K562 (cell line): ENCODE measurements around the gene STK32C. TPM values are rescaled to one million over a fixed set of nuclear protein-coding genes. Genes with fewer than 3 reads are reported as not detected.

Experiments used
- ATAC-seq: fragments of 200-7000 bp; cut with Tn5 transposase; 3 replicates; pipeline ENCODE4 v1.9.1; 2020; ENCODE audit warnings: moderate library complexity
- BruUV-seq: library from RNA; stranded (reverse); fragments of 400-500 nt; replicated peaks from 2 replicates; lab custom pipeline; 2021; lab: Mats Ljungman, UMichigan
- CTCF ChIA-PET: fragments of 300-600 bp; formaldehyde crosslinking; extraction: SDS; loops from one replicate; lab custom pipeline; 2021; ENCODE audit warnings: low intra/inter-chr PET ratio; lab: Yijun Ruan, JAX
- POLR2A ChIA-PET: fragments of 300-600, 350-650 bp; sonication (Branson Sonifier 250); formaldehyde crosslinking; extraction: SDS; loops from one replicate; lab custom pipeline; 2021; ENCODE audit warnings: antibody characterized with exemption, inconsistent platforms; lab: Yijun Ruan, JAX
- DNase-seq, 4 experiments: peaks; one replicate each; pipeline versions ENCODE4 v3.0.0 to v3.0.0-alpha.2; 2011 to 2018; ENCODE audit warnings: low spot score in 3 of 4, mixed read lengths in 3 of 4; ENCODE audit errors: extremely low read depth in 1 of 4
- FAIRE-seq: peaks from 2 replicates; lab custom pipeline; 2011; peaks lifted over from hg19 to GRCh38; lab: Jason Lieb, UNC
- H2AFZ ChIP-seq: 2 replicates; pipeline ENCODE4 v1.6.0; 2011; ENCODE audit warnings: low read depth, low read length, control low read depth, inconsistent platforms
- H3K27ac ChIP-seq: fragments of 200-600 bp; 3 replicates; pipeline ENCODE4 v1.8.0; 2011; ENCODE audit warnings: low read depth, mild to moderate bottlenecking, control low read depth, inconsistent platforms, low read length, moderate library complexity, mixed read lengths; ENCODE audit errors: extremely low read depth
- H3K27me3 ChIP-seq, 2 experiments: fragments of 300-600 bp in 1 of 2; 2 replicates in 1 of 2; 3 replicates in 1 of 2; pipeline versions ENCODE4 v1.6.0 to v1.8.0; 2011; ENCODE audit warnings: inconsistent platforms in 2 of 2, low read length in 2 of 2, mild to moderate bottlenecking in 1 of 2, mixed read lengths in 1 of 2, moderate library complexity in 1 of 2; ENCODE audit not compliant: control insufficient read depth in 2 of 2, insufficient read depth in 2 of 2
- H3K36me3 ChIP-seq: fragments of 300-600 bp; 3 replicates; pipeline ENCODE4 v1.8.0; 2011; ENCODE audit warnings: mild to moderate bottlenecking, low read length, inconsistent platforms; ENCODE audit not compliant: control insufficient read depth, insufficient read depth
- H3K4me1 ChIP-seq, 2 experiments: fragments of 200-600 bp in 1 of 2; replicated peaks in 1 of 2; 2 replicates in 1 of 2; 3 replicates in 1 of 2; pipeline versions ENCODE4 v1.5.1 to v1.8.0; 2011; ENCODE audit warnings: inconsistent platforms in 2 of 2, low read length in 2 of 2, mild to moderate bottlenecking in 1 of 2, mixed read lengths in 1 of 2, moderate library complexity in 1 of 2; ENCODE audit not compliant: control insufficient read depth in 2 of 2, insufficient read depth in 2 of 2
- H3K4me2 ChIP-seq: 2 replicates; pipeline ENCODE4 v1.6.1; 2011; ENCODE audit warnings: low read length, control low read depth, inconsistent platforms, mixed read lengths; ENCODE audit not compliant: insufficient read depth
- H3K4me3 ChIP-seq: fragments of 200-600 bp; sonication (generic), shearing (Covaris generic); 2 replicates; pipeline ENCODE4 v1.5.1; 2016; ENCODE audit warnings: control low read depth, inconsistent platforms
- H3K79me2 ChIP-seq: fragments of 200-600 bp; 3 replicates; pipeline ENCODE4 v1.8.0; 2011; ENCODE audit warnings: low read length, inconsistent platforms; ENCODE audit not compliant: control insufficient read depth, insufficient read depth
- H3K9ac ChIP-seq, 2 experiments: 2 replicates each; pipeline versions ENCODE4 v1.6.0 to v1.6.1; 2011; ENCODE audit warnings: low read depth in 2 of 2, low read length in 2 of 2, control low read depth in 1 of 2, inconsistent platforms in 1 of 2, mild to moderate bottlenecking in 1 of 2, mixed read lengths in 1 of 2; ENCODE audit not compliant: insufficient read depth in 1 of 2
- H3K9me1 ChIP-seq: one replicate; pipeline ENCODE4 v1.6.0; 2011; ENCODE audit warnings: inconsistent platforms, mild to moderate bottlenecking, low read length, moderate library complexity; ENCODE audit not compliant: control insufficient read depth, insufficient read depth
- H3K9me3 ChIP-seq: replicated peaks from 2 replicates; pipeline ENCODE4 v1.5.1; 2011; ENCODE audit warnings: low read depth, low read length, inconsistent platforms; ENCODE audit not compliant: control insufficient read depth, insufficient read depth
- H4K20me1 ChIP-seq: replicated peaks from 2 replicates; pipeline ENCODE4 v1.6.1; 2011; ENCODE audit warnings: low read length, inconsistent platforms, mixed read lengths; ENCODE audit not compliant: control insufficient read depth, insufficient read depth
- ARID4B ChIP-seq: sonication (generic); formaldehyde crosslinking; IDR thresholded peaks from 2 replicates; pipeline ENCODE4 v1.8.0; 2022; ENCODE audit warnings: mild to moderate bottlenecking, missing genetic modification reagents
- BCOR ChIP-seq: fragments of 450-650 bp; IDR thresholded peaks from 2 replicates; pipeline ENCODE4 v1.6.1; 2016
- CEBPG ChIP-seq, 3 experiments: fragments of 200-800 bp in 1 of 3; sonication (Bioruptor generic) in 1 of 3; sonication (generic) in 1 of 3; formaldehyde crosslinking in 1 of 3; IDR thresholded peaks in 2 of 3; conservative IDR thresholded peaks in 1 of 3; 2 replicates each; pipeline versions ENCODE4 v1.6.1 to v1.8.0; 2016 to 2022; ENCODE audit warnings: missing compliant biosample characterization in 2 of 3, missing genetic modification characterization in 2 of 3, mild to moderate bottlenecking in 1 of 3, missing genetic modification reagents in 1 of 3
- ETV5 ChIP-seq: sonication (generic); formaldehyde crosslinking; IDR thresholded peaks from 2 replicates; pipeline ENCODE4 v1.4.0; 2020; ENCODE audit warnings: low read depth, mild to moderate bottlenecking, missing genetic modification reagents
- NCOA6 ChIP-seq: fragments of 450-650 bp; IDR thresholded peaks from 2 replicates; pipeline ENCODE4 v1.6.1; 2017; ENCODE audit warnings: mild to moderate bottlenecking
- NONO ChIP-seq, 2 experiments: fragments of 200-400 bp in 1 of 2; fragments of 450-650 bp in 1 of 2; formaldehyde crosslinking in 1 of 2; IDR thresholded peaks; 2 replicates each; pipeline ENCODE4 v1.6.1; 2017; ENCODE audit warnings: low read depth in 2 of 2, mild to moderate bottlenecking in 2 of 2, moderate library complexity in 2 of 2, low read length in 1 of 2
- POLR2AphosphoS5 ChIP-seq: IDR thresholded peaks from 2 replicates; pipeline ENCODE4 v1.6.1; 2011; ENCODE audit warnings: mild to moderate bottlenecking, low read depth, low read length, moderate library complexity; ENCODE audit not compliant: control insufficient read depth, insufficient read depth
- SNIP1 ChIP-seq: fragments of 450-650 bp; IDR thresholded peaks from 2 replicates; pipeline ENCODE4 v1.7.1; 2017; ENCODE audit warnings: low read depth, mild to moderate bottlenecking
- ZNF668 ChIP-seq: fragments of 250-450 bp; sonication (Bioruptor Pico); IDR thresholded peaks from 2 replicates; pipeline ENCODE4 v1.8.0; 2022; ENCODE audit warnings: mild to moderate bottlenecking, inconsistent platforms
- WGBS: fragments of 100-300 bp; shearing (Covaris generic); methylation state at CpG from one replicate; pipeline ENCODE4 v1.1.6; 2016; ENCODE audit warnings: low coverage, mixed read lengths; ENCODE audit not compliant: insufficient coverage; ENCODE audit errors: missing lambda C conversion rate; 5-methylcytosine and 5-hydroxymethylcytosine counted together
- in situ Hi-C: fragments of 300-500 bp; cut with MboI; formaldehyde crosslinking; loops from 4 replicates; pipeline ENCODE4 v1.15.0; 2018; ENCODE audit warnings: inconsistent platforms, mixed read lengths
- intact Hi-C: fragments of 100-400 bp; cut with micrococcal nuclease; formaldehyde crosslinking; loops from 2 replicates; pipeline ENCODE4 v1.14.2; 2022
- polyA plus RNA-seq, 8 experiments: library from polyadenylated mRNA; depleted of rRNA in 4 of 8; stranded (reverse) in 5 of 8; unstranded in 3 of 8; fragments of >200 nt; fragmentation: Nextera tagmentation in 2 of 8; fragmentation: Illumina TruSeq in 1 of 8; extraction: Ambion mirVana in 2 of 8; extraction: Trizol in 1 of 8; gene quantifications; 2 replicates each; pipeline versions ENCODE4 v1.2.1 to v1.2.3, GENCODE V29; 2011 to 2014; ENCODE audit warnings: inconsistent platforms in 1 of 8, missing spikeins in 1 of 8
- total RNA-seq, 7 experiments: library from RNA; depleted of rRNA in 6 of 7; stranded (reverse); fragments of >200 nt in 6 of 7; fragmentation: Illumina TruSeq in 2 of 7; extraction: Trizol in 2 of 7; gene quantifications; 2 replicates each; pipeline versions ENCODE4 v1.2.1 to v1.2.3, GENCODE V29; 2011 to 2021; ENCODE audit warnings: low replicate concordance in 1 of 7
- TF ChIP-seq, protein P1 (sequence below), 2 experiments: fragments of 150-350 bp in 1 of 2; IDR thresholded peaks; 2 replicates each; pipeline ENCODE4 v1.6.1; 2012 to 2016; ENCODE audit warnings: low read depth in 2 of 2, low read length in 2 of 2, mild to moderate bottlenecking in 1 of 2, moderate library complexity in 1 of 2

The STK32C gene
- total and polyA plus RNA-seq, 9 of the 15 experiments (the other 6 are each of a cell fraction or from before 2014, with no cell fraction given) = 1.5 to 20.9 (median 6.5) TPM

DNA sequence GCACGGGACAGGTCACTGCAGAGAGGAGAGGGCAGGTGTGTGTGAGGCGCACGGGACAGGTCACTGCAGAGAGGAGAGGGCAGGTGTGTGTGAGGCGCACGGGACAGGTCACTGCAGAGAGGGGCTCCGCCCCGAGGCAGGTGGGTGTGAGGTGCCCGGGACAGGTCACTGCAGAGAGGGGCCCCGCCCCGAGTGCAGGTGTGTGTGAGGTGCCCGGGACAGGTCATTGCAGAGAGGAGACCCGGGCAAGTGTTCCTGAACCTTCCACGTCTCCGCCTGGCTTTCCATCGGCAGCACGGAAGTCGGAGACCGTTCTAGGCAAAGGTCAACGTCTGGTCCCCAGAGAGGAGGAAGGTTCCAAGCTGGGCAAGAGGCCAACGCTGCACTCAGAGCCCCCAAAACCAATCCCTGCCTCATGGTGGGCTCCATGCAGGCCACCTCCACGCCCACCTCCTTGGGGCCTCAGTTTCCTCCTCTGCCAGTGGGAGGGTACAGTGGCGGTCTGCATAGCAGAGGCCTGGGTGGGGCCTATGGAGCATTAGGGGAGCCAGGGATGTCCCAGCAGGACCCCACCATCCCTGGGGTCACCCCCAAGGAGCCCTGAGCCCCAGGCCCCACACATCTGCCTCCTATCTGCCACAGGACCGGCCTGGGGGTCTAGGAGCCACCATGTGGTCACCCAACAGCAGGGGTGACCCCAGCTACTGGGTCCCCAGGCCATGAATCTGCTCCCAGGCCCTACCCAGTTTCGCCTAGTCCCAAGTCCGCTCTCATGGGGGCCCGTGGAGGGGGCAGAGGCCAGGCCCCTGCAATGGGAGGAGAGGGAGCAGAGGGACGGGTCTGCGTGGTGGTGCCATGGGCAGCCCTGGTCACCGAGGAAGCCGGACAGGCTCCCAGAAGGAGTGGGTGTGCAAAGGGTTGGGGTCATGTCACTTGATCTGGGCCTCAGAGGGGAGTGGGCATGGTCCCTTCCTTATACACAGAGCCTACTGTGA lies 57.0 kb downstream of the STK32C start:
- H3K4me3 ChIP-seq = no peak overlapping the region
- TF ChIP-seq SNIP1 (no peak), BCOR (no peak), NONO (IDR thresholded peaks at IDR 0.05; ENCODE audit: low read depth in 2 of 2, low read length in 1 of 2) (no peak), ETV5 (no peak), NCOA6 (no peak), ARID4B (CRISPR knock-in tag) (no peak), ZNF668 (no peak), CEBPG (CRISPR knock-in tag; IDR thresholded peaks at IDR 0.05) (no peak), CEBPG (tag; conservative IDR thresholded peaks at IDR 0.05 in 1 of 2, IDR thresholded peaks at IDR 0.05 in 1 of 2) (no peak), POLR2AphosphoS5 (no peak)
- TF ChIP-seq, protein P1, sequence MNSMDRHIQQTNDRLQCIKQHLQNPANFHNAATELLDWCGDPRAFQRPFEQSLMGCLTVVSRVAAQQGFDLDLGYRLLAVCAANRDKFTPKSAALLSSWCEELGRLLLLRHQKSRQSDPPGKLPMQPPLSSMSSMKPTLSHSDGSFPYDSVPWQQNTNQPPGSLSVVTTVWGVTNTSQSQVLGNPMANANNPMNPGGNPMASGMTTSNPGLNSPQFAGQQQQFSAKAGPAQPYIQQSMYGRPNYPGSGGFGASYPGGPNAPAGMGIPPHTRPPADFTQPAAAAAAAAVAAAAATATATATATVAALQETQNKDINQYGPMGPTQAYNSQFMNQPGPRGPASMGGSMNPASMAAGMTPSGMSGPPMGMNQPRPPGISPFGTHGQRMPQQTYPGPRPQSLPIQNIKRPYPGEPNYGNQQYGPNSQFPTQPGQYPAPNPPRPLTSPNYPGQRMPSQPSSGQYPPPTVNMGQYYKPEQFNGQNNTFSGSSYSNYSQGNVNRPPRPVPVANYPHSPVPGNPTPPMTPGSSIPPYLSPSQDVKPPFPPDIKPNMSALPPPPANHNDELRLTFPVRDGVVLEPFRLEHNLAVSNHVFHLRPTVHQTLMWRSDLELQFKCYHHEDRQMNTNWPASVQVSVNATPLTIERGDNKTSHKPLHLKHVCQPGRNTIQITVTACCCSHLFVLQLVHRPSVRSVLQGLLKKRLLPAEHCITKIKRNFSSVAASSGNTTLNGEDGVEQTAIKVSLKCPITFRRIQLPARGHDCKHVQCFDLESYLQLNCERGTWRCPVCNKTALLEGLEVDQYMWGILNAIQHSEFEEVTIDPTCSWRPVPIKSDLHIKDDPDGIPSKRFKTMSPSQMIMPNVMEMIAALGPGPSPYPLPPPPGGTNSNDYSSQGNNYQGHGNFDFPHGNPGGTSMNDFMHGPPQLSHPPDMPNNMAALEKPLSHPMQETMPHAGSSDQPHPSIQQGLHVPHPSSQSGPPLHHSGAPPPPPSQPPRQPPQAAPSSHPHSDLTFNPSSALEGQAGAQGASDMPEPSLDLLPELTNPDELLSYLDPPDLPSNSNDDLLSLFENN (IDR thresholded peaks at IDR 0.05; ENCODE audit: low read depth in 2 of 2, low read length in 2 of 2) = no peak
- TF ChIP-seq, all 486 proteins: peak for 0
- Histone ChIP-seq H3K4me1 (peaks cover 4 to 27% of the 10 kb centered on the region in 2 experiments; a peak in 3 of 5 replicates), H2AFZ (no peak overlapping the region), H3K79me2 (no peaks in the 10 kb centered on the region), H3K4me2 (no peak overlapping the region), H3K27me3 (peaks cover under 1 to 46% of the 10 kb centered on the region in 2 experiments; a peak in 3 of 5 replicates), H3K9ac (no peak overlapping the region), H3K9me3 (no peaks in the 10 kb centered on the region), H4K20me1 (no peaks in the 10 kb centered on the region), H3K36me3 (no peaks in the 10 kb centered on the region), H3K9me1 (no peaks in the 10 kb centered on the region), H3K27ac (no peak overlapping the region)
- intact Hi-C loops = no loop called here
- ChIA-PET POLR2A (no interaction called here), CTCF (no interaction called here)
- in situ Hi-C loops = no loop called here
- no TSS peak for BruUV-seq
- DNase-seq (no peak), ATAC-seq (no peak), FAIRE-seq (no peak)
- 18% methylated on average over 15 of the region's 30 CpGs for WGBS
